ENCODE measurements around the gene FAHD2A.
"Not testable (repeated sequence)": the region's sequence is repeated elsewhere in the genome, so short reads cannot be mapped to it uniquely, and the experiment has no call there.

The FAHD2A gene

GRCh38 chr2:95366514-95366913 is 36.0 kb upstream of the FAHD2A start:
- no peaks in the 10 kb centered on the region for H3K9me3 Mint-ChIP-seq
- no peak for DNase-seq
- H3K27me3 Mint-ChIP-seq = peaks cover 17% of the 10 kb centered on the region
- H3K4me1 Mint-ChIP-seq = no peaks in the 10 kb centered on the region
- H3K4me3 Mint-ChIP-seq = no peak overlapping the region
- no peak overlapping the region for H3K27ac Mint-ChIP-seq
- H3K36me3 Mint-ChIP-seq = no peaks in the 10 kb centered on the region
- CTCF ChIA-PET = no interaction called here

GRCh38 chr2:95372216-95372829 is 30.2 kb upstream of the FAHD2A start:
- Mint-ChIP-seq H3K9me3 (no peaks in the 10 kb centered on the region), H3K27ac (no peak overlapping the region), H3K36me3 (no peaks in the 10 kb centered on the region), H3K4me1 (peaks cover 5% of the 10 kb centered on the region), H3K27me3 (peaks cover 35% of the 10 kb centered on the region), H3K4me3 (no peak overlapping the region)
- CTCF ChIA-PET = no interaction called here
- no peak for DNase-seq

- no peaks in the 10 kb centered on the region for H3K36me3 Mint-ChIP-seq
- no peak for DNase-seq
- CTCF ChIA-PET = no interaction called here
- H3K27ac Mint-ChIP-seq = no peak overlapping the region
- no peak overlapping the region for H3K4me3 Mint-ChIP-seq
- peaks cover 35% of the 10 kb centered on the region for H3K27me3 Mint-ChIP-seq
- no peaks in the 10 kb centered on the region for H3K9me3 Mint-ChIP-seq
- peaks cover 5% of the 10 kb centered on the region for H3K4me1 Mint-ChIP-seq
These were observed 29.7 kb upstream of the FAHD2A start for GRCh38 chr2:95372845-95373244.

- Mint-ChIP-seq H3K4me1 (peaks cover 5% of the 10 kb centered on the region), H3K4me3 (no peak overlapping the region), H3K27me3 (peaks cover 31% of the 10 kb centered on the region), H3K36me3 (no peaks in the 10 kb centered on the region), H3K9me3 (no peaks in the 10 kb centered on the region), H3K27ac (no peak overlapping the region)
- CTCF ChIA-PET = no interaction called here
- DNase-seq = no peak
These were observed 28.5 kb upstream of the FAHD2A start for GRCh38 chr2:95374029-95374428.

GRCh38 chr2:95374451-95374920 is 28.0 kb upstream of the FAHD2A start:
- CTCF ChIA-PET = no interaction called here
- no peaks in the 10 kb centered on the region for H3K9me3 Mint-ChIP-seq
- H3K4me3 Mint-ChIP-seq = no peak overlapping the region
- H3K36me3 Mint-ChIP-seq = no peaks in the 10 kb centered on the region
- H3K27ac Mint-ChIP-seq = no peak overlapping the region
- H3K4me1 Mint-ChIP-seq = peaks cover 5% of the 10 kb centered on the region
- no peak for DNase-seq
- peaks cover 29% of the 10 kb centered on the region for H3K27me3 Mint-ChIP-seq

- Mint-ChIP-seq H3K4me1 (peaks cover 5% of the 10 kb centered on the region), H3K36me3 (no peaks in the 10 kb centered on the region), H3K9me3 (no peaks in the 10 kb centered on the region), H3K27ac (no peak overlapping the region), H3K4me3 (no peak overlapping the region), H3K27me3 (peaks cover 30% of the 10 kb centered on the region)
- CTCF ChIA-PET = interaction anchor here (0.9 kb wide), 1 partner anchor 14 kb away, joined by 3 read pairs; no protein-coding TSS in a partner anchor
- DNase-seq = no peak
These were observed 27.5 kb upstream of the FAHD2A start for GRCh38 chr2:95374921-95375471.

GRCh38 chr2:95375532-95376150 is 26.9 kb upstream of the FAHD2A start:
- Mint-ChIP-seq H3K36me3 (no peaks in the 10 kb centered on the region), H3K9me3 (no peaks in the 10 kb centered on the region), H3K27me3 (peaks cover 28% of the 10 kb centered on the region), H3K27ac (no peak overlapping the region), H3K4me3 (no peak overlapping the region), H3K4me1 (peaks cover 5% of the 10 kb centered on the region)
- CTCF ChIA-PET = interaction anchor here (0.9 kb wide), 1 partner anchor 14 kb away, joined by 3 read pairs; no protein-coding TSS in a partner anchor
- DNase-seq = no peak

- H3K9me3 Mint-ChIP-seq = no peaks in the 10 kb centered on the region
- no peak overlapping the region for H3K4me3 Mint-ChIP-seq
- H3K36me3 Mint-ChIP-seq = no peaks in the 10 kb centered on the region
- DNase-seq = peak; percentile 19
- peaks cover 27% of the 10 kb centered on the region for H3K27me3 Mint-ChIP-seq
- peaks cover 5% of the 10 kb centered on the region for H3K4me1 Mint-ChIP-seq
- no peak overlapping the region for H3K27ac Mint-ChIP-seq
- CTCF ChIA-PET = no interaction called here
These were observed 25.9 kb upstream of the FAHD2A start for GRCh38 chr2:95376311-95377215.

GRCh38 chr2:95377216-95378123 is 25.0 kb upstream of the FAHD2A start:
- Mint-ChIP-seq H3K27me3 (peaks cover 21% of the 10 kb centered on the region), H3K9me3 (no peaks in the 10 kb centered on the region), H3K27ac (no peak overlapping the region), H3K36me3 (no peaks in the 10 kb centered on the region), H3K4me1 (peaks cover 5% of the 10 kb centered on the region), H3K4me3 (no peak overlapping the region)
- CTCF ChIA-PET = interaction anchor here (3.6 kb wide), 1 partner anchor 11 kb away, joined by 22 read pairs; no protein-coding TSS in a partner anchor
- DNase-seq = peak; percentile 18

GRCh38 chr2:95378281-95378680 is 24.2 kb upstream of the FAHD2A start:
- H3K27ac Mint-ChIP-seq, DNase-seq, H3K4me1 Mint-ChIP-seq, H3K36me3 Mint-ChIP-seq, H3K9me3 Mint-ChIP-seq, H3K4me3 Mint-ChIP-seq: not testable (repeated sequence)
- CTCF ChIA-PET = interaction anchor here (3.6 kb wide), 1 partner anchor 10 kb away, joined by 22 read pairs; no protein-coding TSS in a partner anchor
- H3K27me3 Mint-ChIP-seq = peaks cover 21% of the 10 kb centered on the region

GRCh38 chr2:95379371-95379831 is 23.1 kb upstream of the FAHD2A start:
- CTCF ChIA-PET = interaction anchor here (1.7 to 3.6 kb wide), 2 partner anchors 9 to 34 kb away, joined by 5 to 22 read pairs; no protein-coding TSS in a partner anchor
- Mint-ChIP-seq H3K4me1 (peaks cover 5% of the 10 kb centered on the region), H3K36me3 (no peaks in the 10 kb centered on the region), H3K27ac (no peak overlapping the region), H3K4me3 (no peak overlapping the region), H3K9me3 (no peaks in the 10 kb centered on the region), H3K27me3 (peaks cover 21% of the 10 kb centered on the region)
- DNase-seq = peak; percentile 20

- no peak for DNase-seq
- Mint-ChIP-seq H3K27me3 (peaks cover 15% of the 10 kb centered on the region), H3K36me3 (no peaks in the 10 kb centered on the region), H3K4me1 (peaks cover 2% of the 10 kb centered on the region), H3K9me3 (no peaks in the 10 kb centered on the region), H3K4me3 (no peak overlapping the region), H3K27ac (no peak overlapping the region)
- CTCF ChIA-PET = interaction anchor here (1.7 to 3.6 kb wide), 2 partner anchors 8 to 35 kb away, joined by 5 to 22 read pairs; no protein-coding TSS in a partner anchor
These were observed 22.2 kb upstream of the FAHD2A start for GRCh38 chr2:95380280-95380679.

GRCh38 chr2:95380731-95381130 is 21.8 kb upstream of the FAHD2A start:
- no peaks in the 10 kb centered on the region for H3K9me3 Mint-ChIP-seq
- H3K27me3 Mint-ChIP-seq = peaks cover 12% of the 10 kb centered on the region
- peaks cover 2% of the 10 kb centered on the region for H3K4me1 Mint-ChIP-seq
- no peak for DNase-seq
- CTCF ChIA-PET = interaction anchor here (3.6 kb wide), 1 partner anchor 8 kb away, joined by 22 read pairs; no protein-coding TSS in a partner anchor
- no peaks in the 10 kb centered on the region for H3K36me3 Mint-ChIP-seq
- H3K4me3 Mint-ChIP-seq = no peak overlapping the region
- no peak overlapping the region for H3K27ac Mint-ChIP-seq
